Renal pelvis (tissue), 4 donors: ENCODE results near the gene MPV17. TPM values are rescaled to one million over a fixed set of nuclear protein-coding genes. Genes with fewer than 3 reads are reported as not detected.
"Not testable (repeated sequence)": the region's sequence is repeated elsewhere in the genome, so short reads cannot be mapped to it uniquely, and the experiment has no call there.

ENCODE experiments used
- DNase-seq: peaks from one replicate; pipeline ENCODE4 v3.0.0-alpha.2; 2013
- polyA plus RNA-seq, 3 donors: library from polyadenylated mRNA; unstranded; fragments of 120-200 nt; gene quantifications; one replicate each; pipeline ENCODE4 v1.2.1, GENCODE V29; 2013; ENCODE audit not compliant: insufficient read length in 3 of 3

The MPV17 gene
- polyA plus RNA-seq, 3 donors, result 72.3 to 89.1 (median 88.3) TPM

DNA sequence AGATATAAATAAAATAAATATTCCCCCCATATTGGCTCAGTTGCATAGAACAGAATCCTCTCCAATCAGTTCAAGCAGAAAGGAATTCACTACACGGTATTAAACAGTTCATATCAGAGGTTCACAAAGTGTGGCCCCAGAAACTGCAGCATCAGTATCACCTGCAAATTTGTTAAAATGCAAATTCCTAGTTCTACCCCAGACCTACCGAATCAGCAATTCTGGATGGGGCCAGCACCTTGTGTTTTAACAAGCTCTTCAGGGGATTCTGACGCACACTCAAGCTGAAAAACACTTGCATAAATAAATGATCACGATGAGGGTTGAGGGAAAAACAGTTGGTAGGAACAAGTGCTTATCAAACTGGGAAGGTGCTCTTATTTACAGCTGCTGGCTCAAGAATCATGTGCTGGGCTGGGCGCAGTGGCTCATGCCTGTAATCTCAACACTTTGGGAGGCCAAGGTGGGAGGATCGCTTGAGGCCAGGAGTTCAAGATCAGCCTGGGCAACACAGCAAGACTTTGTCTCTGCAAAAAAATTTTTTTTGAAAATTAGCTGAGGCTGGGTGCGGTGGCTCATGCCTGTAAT is 27.3 kb upstream of the MPV17 start:
- DNase-seq, result no peak

DNA sequence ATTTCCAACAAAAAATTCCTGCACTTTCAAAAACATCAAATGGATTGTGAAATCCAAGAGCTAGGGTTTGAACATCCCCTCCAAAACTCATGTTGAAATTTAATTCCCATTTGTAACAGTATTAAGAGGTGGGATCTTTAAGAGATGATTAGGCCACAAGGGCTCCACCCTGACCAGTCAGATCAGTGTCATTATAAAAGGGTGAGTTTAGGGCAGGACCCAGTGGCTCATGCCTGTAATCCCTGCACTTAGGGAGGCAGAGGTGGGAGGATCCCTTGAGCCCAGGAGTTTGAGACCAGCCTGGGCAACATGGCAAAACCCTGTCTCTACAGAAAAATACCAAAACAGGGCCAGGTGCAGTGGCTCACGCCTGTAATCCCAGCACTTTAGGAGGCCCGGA is 24.7 kb upstream of the MPV17 start:
- DNase-seq, result no peak

DNA sequence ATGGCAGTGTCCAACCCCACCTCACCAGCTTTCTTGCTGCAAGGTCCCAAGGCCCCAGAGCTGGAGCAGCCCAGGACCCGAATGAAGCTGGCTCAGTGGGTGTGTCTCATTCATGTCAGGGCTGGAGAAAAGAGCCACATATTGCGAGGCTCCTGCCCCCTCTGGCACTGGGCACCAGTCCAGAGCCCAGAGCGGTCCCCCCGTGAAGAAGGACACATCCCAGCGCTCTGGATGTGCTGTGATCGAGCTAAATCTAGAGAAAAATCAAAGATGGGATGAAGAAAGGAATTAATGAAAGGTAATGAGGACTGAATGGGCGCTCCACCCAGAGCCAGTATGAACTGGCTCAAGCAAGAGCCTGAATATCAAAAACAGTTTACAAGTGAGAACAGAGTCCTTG is 13.3 kb upstream of the MPV17 start:
- DNase-seq, result no peak

DNA sequence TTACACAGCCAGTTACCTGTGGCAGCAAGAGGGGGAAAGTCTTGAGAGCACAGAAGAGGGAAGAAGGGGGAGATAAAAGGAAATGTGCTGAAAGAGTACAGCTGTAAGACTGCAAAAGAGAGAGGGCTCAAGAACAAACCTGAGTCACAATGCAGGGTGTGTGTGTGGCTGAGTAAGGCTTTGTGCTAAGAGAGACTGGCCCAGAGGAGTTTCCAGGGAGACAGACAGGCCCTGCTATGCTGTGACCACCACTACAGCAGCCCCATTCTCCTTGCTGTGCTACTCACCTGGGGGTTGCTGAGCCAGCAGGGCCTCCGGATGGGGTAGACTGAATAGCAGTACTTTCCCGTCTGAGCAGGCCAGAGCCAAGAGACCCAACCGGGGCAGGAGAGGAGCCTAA is 12.4 kb upstream of the MPV17 start:
- no peak for DNase-seq

DNA sequence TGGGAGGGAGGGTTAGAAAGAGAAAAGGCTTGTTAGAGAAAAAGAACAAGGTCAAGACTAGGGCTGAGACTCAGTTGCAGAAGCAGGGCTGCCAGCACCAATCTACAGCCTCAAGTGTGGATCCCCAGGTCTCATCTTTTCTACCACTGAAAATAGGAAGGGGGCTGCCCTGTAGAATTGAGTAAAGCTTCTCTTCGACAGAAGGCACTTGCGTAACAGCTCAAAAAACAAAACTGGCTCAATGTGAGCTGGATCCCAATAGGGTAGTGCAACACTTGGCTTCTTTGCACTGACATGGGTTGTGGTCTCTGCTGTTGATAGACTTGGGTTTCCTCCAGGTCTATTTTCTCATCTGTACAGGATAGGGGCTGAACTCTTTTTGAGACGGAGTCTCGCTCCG is 1.8 kb upstream of the MPV17 start:
- no peak for DNase-seq

DNA sequence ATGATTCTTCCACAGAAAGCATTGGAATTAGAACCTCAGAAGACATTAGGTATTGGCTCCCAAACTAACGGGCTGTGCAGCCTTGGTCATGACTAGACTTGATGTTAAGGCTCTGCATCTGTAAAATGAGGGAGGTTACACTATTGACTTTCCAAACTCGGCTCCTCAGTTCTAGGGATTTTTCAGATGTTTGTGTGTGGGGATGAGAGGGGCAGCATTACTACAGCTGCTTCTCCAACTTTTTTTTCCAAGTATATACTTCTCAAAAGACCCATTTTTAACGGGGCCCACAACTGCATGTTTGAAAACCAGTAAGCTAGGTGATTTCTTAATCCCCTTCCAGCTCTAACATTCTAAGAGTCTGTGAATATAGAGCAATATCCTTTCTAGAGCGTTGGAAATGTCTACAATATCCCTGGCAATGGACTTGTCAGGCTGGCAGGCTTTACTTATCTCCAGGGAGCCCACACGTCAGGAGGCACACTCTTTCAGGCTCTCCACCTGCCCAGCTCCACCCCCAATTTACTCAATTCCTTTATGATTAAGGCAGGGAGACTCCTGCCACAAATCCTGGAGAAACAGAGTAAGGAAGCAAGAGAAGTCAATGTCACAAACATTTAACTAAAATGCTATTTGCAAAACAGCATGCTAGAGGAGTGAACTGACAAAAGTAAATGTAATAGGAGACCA is 844 bp upstream of the MPV17 start:
- no peak for DNase-seq

DNA sequence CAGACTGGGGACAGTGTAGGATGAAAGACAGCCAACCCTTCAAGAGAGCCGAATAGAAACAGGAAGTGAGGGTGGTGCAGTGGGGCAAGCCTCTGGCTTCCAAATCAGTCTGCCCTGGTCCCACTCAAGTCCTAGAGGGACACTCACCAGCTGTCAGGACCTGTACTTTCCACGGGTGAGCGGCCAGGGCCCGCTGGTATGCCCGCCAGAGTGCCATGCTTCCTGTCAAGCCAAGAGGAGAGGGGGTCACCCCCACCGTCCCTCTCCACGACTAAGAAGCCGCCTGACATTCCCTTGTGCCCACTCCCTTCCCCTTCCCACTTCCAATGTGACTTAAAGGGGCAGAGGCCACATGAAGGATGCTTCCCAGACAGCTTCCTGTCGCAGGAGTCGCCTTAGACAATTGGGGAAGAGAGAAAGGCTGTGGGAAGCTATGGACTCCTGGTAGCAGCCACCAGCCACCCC is 564 bp downstream of the MPV17 start:
- DNase-seq, result no peak

DNA sequence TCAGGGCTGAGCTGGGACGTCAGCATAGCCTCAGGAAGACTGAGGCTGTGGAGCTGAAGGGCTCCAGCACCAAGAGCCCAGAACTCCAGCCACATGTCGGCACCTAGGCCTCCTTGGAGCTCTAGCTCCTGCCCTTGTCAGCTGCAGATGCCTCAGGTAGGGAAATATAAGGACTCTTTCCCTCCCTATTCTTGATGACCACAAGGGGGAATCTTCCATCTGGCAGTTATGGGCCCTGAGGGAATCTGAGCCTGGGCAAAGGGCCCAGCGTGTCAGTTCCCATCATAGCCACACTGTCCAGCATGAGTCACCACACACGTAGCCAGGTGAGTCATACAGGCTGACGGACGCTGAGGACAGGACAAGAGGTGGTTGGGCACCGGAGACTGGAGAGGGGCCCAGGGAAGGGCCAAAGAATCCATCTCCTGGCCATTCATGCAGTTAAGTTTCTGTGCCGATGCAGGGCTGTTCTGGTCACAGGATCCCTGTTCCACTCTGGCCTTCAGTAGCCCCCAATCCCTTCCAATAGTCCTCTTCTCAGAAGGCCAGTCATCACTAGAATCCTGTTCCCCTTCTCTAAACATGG is 1.8 kb downstream of the MPV17 start:
- no peak for DNase-seq

DNA sequence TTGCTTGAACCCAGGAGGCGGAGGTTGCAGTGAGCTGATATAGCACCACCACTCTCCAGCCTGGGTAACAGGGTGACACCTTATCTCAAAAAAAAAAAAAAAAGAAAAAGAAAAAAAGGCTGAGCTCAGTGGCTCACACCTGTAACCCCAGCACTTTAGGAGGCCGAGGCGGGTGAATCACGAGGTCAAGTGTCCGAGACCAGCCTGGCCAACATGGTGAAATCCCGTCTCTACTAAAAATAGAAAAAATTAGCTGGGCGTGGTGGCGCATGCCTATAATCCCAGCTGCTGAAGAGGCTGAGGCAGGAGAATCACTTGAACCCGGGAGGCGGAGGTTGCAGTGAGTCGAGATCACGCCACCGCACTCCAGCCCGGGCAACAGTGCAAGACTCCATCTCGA is 3.1 kb downstream of the MPV17 start:
- DNase-seq, result not testable (repeated sequence)

DNA sequence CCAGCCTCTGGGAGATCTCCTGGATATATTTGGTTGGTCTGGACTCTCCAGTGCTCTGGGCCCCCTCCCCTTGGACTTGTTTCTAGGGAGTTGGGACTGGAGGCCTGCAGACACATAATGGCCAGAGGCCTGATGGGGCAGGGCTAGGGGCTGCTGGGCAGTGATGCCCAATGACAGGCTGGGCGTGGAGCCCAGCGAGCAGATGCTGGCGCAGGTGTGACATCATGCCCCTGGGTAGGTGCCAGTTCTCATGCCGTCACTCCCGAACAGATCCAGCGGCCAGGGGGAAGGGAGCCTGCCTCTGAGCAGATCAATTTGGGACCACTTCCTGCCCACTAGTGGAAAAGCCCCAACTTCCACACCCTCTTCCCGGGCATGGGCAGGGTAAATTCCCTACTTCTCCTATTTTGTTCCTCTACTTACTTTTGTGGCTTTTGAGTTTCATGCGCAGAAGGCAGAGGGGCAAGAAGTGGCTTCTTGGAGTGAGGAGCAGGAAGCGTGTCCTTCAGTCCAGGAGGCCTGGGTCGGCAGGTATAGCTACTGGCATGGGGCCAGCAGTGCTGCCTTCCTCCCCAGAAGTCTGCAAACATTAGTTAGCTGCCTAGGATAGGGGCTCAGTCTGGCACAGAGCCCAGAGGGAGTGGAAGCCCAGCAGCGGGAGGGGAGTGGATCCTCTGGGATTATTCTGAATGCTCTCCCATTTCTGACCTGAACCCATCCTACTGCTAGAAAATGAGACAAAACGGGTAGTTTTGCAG is 6.1 kb downstream of the MPV17 start:
- DNase-seq, result no peak

DNA sequence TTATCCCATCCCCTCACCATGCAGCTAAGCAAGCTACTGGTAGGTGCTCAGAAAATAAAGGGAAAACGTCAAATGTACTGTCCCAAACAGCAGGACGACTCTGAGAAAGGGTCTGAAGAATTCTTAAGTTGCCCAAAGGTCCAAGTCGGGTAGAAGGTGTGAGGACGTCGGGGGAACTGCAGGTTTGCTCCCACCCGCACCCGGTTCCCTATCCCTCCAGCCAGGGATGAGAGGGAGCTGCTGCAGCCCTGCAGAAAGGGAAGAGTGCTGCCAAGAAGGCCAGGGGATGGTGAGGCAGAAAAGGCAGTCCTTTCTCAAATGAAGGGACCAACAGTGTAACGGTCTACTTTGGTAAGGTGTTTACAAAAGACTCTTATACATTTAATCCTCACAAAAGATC is 7.8 kb downstream of the MPV17 start:
- no peak for DNase-seq

DNA sequence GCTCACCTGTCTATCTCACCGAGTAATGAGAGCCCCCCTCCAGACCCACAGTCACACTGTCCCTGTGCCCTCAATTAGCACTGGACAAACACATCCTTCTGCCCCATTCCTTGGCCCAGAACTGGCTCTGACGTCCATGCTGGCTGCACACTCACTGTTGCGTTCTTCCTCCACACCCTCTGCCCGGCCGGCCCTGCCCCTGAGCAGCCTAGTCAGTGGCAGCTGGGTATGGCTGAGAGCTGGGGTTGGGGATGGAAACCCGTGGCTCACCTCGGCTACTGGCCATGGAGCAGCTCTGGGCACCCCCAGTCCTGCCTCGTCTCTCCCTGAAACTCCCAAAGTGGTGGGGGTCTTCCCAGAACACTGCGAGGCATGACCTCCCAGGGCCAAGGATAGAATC is 8.2 kb downstream of the MPV17 start:
- no peak for DNase-seq

DNA sequence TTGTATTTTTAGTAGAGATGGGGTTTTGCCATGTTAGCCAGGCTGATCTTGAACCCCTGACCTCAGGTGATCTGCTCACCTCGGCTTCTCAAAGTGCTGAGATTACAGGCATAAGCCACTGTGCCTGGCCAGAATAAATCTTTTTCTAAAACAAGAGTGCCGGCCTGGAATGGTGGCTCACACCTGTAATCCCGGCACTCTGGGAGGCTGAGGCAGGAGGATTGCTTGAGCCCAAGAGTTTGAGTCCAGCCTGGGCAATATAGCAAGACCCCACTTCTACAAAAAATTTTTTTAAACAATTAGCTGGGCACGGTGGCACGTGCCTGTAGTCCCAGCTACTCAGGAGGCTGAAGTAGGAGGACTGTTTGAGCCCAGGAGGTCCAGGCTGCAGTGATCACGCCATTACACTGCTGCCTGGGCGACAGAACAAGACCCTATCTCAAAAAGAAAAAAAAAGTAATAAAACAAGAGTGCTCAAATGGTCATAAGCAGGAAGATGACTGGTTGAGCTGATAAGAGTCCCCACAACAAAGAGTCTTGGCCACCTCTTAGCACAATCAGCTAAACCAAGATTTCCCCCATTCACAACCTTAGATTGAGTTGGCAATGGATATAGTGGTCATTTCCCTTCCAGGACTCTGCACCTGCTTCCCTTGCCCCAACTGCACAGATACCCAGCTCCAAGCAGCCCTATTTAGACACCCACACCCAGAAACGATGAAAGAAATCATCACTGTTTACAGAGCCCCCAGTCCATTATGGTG is 8.8 kb downstream of the MPV17 start:
- DNase-seq, result no peak

DNA sequence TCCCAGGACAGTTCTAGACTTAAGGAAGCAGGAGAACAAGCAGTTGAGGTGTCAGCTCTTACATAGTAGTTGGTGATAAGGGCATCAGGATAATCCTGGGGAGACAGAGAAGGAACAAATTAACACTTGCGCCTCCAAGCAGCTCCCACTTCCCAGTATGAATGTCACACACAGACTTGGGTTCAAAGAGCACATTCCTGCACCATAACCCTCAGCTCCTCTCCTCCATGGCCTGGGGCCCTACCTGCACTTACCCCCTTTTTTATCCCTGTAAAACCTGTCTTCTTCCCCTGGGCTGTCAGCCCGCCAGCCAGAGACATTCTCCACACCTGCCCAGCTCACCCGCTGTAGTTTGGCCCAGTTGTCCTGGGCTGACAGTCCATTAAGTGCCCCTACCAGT is 10.7 kb downstream of the MPV17 start:
- no peak for DNase-seq

DNA sequence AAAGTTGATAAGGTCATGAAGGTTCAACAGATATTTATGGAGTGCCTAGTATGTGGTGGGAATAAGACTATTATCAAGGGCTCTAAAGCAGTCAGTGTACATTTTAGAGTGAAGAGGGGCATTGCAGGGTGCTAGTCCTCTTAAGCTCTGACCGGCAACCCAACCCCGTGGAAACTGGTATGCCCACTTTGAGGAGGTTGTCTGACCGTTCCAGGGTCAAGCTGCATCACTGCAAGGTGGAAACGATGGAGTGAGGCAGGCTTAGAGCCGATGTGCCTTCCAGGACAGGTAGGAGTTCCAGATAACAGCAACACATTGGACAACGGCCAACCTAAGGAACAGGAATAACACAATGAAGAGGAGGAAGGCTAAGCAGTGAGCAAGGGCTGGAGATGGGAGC is 13.2 kb downstream of the MPV17 start:
- DNase-seq, result no peak

DNA sequence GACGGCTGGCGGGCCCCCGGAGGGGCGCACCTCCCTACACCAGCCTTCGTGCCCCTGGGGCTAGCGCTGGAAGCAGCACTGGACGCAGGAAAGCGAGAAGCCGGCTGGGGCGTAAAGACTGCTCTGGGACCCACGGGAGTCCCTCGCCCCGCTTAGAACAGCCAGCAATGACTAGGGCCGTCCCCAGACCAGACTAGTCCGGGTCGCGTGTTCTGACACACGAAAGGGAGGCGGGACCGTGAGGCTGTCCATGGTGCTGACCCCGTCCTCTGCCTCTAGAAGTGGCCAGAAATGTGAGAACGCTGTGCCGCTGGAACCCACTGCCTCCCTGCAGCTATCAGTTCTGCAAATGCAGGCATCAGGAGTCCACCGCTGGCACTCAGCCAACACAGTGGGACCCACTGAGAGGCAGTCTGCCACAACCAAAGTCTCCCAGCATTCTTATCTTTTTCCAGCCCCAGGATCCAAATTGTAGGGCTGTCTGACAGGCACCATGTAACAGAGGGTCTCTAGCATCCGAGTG is 14.5 kb downstream of the MPV17 start, which contains the start of gene UCN:
Gene UCN (minus strand): TSS at position 87 of the 523 bp plus-strand sequence. CDS start 550 bp downstream, outside the sequence.
- DNase-seq, result peak; percentile 74

DNA sequence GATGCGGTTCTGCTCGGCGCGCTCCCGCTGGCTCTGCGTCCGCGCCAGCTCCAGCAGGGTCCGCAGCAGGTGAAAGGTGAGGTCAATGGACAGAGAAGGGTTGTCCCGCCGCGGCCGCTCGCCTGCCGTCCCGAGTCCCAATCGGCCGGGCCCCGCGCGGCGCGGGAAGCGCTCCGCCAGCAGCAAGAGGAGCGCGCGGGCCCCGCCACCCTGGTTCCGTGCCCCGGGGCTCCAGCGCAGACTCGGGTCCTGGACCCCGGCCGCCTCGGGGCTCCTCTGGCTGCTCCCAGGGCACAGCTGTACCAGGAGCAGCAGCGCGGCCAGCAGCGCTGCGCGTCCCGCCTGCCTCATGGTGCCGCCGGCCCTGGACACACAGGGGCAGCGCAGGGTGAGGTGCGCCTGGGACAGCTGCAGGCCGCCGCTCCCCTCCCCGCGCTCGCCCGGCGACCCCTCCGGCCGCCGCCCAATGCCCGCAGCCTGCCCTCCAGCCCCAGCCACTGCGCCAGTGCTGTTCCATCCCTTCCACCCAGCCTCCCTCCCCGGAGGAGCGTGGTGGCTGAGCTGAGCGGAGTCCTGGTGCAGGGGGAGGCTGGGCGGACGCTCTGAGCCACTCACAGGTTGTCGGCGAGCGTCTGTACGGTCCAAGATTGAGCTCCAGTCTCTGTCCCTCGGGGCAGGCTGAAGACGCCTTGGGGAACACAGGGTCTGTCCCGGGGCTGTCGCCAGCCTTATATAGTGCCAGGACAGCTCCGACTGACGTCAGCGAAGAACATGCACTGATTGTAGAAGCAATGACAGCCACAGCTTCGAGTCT is 15.1 kb downstream of the MPV17 start:
- DNase-seq, result no peak

DNA sequence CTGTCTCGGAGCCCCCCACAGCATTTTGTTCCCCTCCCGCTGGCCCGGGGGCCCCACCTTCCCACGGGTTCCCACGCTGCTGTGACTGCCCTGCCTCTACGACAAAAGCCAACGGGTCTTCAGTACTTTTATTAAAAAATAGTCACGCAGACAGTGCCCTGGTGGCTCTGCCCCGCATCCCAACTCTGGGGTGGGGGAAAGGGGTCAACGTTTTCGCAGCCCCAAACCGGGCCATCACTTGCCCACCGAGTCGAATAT is 15.7 kb downstream of the MPV17 start:
- DNase-seq, result no peak

DNA sequence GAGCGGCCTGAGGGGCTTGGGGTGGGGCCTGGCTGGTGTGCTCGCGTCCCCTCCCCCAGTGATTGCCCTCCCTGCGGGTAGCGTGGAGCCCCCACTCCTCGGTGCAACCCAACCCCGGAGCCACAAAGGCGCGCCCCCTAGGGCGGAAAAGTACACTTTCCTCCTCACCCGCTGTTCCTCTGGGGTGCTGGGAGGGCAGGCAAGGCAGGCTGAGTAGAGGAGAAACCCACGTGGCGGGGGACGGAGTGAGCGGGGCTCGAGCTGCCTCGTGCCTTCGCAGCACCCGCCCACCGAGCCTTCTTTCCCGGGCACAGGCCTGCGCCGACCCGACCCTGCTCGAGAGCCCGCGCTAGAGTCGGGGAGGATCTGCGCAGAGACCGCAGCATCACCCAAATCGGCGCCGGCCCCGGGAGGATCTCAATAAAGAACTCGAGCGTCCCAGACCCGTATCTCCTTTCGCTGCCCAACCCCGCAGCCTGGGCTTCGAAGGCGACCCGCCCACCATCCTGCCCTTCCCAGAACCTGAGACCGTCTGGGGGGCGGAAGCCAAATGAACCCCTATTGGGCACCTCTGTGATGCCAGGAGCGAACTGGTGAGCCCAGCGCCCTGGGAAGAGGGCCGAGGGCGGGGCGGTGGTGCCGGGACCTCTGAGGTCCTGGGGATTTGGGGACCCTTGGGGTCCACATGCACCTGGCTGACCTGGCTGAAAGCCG is 16.2 kb downstream of the MPV17 start:
- DNase-seq, result no peak

DNA sequence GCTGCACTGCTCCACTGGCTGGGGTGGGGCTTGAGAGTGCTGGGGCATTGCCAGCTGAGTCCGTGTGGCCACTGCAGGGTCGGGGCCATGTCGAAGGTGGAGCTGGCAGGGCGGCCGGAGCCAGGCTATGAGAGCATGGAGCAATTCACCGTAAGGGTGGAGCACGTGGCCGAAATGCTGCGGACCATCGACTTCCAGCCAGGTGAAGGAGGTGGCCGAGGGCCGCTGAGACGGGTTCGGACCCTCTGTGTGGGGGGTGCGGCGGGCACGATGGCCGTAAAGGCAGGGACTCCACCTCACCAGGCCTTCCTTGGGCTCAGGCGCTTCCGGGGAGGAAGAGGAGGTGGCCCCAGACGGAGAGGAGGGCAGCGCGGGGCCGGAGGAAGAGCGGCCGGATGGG is 16.8 kb downstream of the MPV17 start:
- DNase-seq, result no peak
